Limb (tissue), 2 donors: ENCODE data around the gene VENTX.

Experiments
- DNase-seq, 2 donors: peaks; one replicate each; pipeline ENCODE4 v3.0.0-alpha.2; 2016; ENCODE audit errors: extremely low spot score in 2 of 2

Gene VENTX

DNA sequence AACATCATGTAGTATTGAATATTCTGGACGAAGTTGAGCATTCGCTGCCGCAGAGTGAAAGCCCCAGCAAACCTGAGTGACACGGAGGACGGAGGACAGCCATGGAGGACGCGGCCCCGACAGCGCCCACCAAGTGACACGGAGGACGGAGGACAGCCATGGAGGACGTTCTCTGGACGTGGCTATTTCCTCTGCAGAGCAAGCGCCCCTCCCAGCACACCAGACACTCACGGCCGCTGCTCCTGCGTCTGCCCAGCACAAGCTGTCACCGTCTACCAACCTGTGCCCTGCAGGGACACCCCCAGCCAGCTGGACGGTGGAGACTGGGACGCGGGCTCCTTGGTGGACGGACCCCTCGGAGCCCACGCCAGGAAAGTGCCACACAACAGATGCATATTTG, 46.3 kb downstream of the VENTX start:
- DNase-seq, result no peak

DNA sequence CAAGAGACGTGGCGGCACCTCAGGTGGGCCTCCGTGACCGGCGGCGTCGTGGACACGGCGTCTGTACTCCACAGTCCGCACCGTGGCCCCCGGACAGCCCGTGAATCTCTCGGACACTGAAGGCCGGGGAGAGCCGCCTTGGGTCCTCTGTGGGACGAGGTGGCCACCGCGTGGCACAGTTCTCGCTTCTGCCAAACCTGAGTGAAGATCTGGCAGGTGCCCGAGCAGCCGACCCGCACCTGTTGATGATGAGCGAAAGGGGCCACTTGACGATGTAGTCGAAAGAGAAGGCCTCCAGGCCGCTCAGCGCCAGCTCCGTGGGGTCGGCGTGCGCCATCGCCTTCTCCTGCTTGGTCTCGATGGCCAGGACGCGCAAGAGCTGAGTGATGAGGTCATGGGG, 47.6 kb downstream of the VENTX start:
- no peak for DNase-seq

DNA sequence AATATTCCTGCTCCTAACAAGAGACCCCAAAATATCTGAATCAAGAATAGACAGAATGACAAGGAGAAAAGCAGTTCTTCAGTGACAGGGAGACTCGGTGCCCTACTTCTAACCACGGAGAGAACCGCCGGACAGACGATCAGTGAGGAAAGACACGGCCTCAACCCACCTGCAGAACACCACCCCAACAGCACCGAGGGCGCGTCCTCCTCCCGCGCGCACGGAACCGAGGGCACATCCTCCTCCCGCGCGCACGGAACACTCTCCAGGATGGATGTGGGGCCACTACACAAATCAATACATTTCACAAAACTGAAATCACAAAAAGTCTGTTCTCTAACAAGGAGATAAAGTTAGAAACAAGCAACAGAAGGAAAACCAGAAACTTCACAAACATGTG, 48.7 kb downstream of the VENTX start:
- no peak for DNase-seq

DNA sequence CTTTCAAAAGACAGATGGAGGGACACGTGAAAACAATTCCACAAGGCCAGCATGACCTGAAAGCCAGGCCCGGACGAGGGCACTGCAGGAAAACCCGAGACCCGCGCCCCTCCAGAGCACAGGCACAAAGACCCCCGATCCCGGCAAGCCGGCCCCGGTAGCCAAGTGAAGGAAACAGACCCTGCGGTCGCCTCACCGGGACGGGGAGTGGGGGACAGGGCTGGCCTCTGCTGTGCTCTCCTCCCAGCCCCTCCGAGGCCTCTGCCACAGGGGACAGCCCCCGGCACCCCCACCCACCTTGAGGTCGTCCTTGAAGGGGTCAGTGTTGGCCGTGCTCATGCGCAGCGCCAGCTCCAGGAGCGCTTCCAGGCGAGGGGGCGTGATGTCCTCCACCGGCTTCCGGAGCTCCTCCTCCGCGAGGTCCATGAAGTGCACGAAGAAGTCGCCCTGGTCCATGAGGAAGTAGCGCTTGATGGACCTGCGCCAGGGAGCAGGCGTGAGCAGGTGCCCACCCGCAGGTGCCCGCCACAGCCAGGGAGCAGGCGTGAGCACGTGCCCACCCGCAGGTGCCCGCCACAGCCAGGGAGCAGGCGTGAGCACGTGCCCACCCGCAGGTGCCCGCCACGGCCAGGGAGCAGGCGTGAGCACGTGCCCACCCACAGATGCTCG, 50.3 kb downstream of the VENTX start:
- no peak for DNase-seq

DNA sequence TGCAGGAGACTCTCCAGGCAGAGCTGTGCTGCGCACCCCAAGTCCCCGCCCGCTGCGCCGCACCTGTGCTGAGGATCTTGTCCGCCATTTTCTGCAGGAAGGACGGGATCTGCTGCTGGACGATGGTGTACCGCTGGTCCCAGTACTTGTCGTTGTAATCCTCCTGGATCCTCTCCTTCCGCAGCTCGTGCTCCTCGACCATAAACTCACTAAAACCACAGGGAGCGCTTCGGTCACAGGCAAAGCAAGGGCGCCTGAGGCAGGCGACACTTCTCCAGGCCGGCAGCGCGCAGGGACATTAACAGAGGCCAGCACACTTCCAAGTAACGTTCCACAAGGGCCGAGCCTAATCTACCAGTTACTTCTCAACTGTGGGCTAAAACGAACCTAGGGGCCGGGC, 52.1 kb downstream of the VENTX start:
- DNase-seq, result no peak
